IPS DF 4.7 (cell line): ENCODE measurements around the gene PATZ1.
"Not testable (repeated sequence)": the region's sequence is repeated elsewhere in the genome, so short reads cannot be mapped to it uniquely, and the experiment has no call there.

Experiments used
- DNase-seq: peaks from one replicate; pipeline ENCODE4 v3.0.0-alpha.2; 2013; ENCODE audit warnings: low spot score; ENCODE audit errors: extremely low read depth

Gene PATZ1, protein sequence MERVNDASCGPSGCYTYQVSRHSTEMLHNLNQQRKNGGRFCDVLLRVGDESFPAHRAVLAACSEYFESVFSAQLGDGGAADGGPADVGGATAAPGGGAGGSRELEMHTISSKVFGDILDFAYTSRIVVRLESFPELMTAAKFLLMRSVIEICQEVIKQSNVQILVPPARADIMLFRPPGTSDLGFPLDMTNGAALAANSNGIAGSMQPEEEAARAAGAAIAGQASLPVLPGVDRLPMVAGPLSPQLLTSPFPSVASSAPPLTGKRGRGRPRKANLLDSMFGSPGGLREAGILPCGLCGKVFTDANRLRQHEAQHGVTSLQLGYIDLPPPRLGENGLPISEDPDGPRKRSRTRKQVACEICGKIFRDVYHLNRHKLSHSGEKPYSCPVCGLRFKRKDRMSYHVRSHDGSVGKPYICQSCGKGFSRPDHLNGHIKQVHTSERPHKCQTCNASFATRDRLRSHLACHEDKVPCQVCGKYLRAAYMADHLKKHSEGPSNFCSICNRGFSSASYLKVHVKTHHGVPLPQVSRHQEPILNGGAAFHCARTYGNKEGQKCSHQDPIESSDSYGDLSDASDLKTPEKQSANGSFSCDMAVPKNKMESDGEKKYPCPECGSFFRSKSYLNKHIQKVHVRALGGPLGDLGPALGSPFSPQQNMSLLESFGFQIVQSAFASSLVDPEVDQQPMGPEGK

GRCh38 chr22:31346255-31346732 lies at the start of gene PATZ1:
PATZ1 (minus strand) TSS chr22:31346346; CDS start chr22:31345602, 744 bp downstream.
- no peak for DNase-seq

GRCh38 chr22:31394326-31394725 lies 48.2 kb upstream of the PATZ1 start:
- DNase-seq: no peak

DNA sequence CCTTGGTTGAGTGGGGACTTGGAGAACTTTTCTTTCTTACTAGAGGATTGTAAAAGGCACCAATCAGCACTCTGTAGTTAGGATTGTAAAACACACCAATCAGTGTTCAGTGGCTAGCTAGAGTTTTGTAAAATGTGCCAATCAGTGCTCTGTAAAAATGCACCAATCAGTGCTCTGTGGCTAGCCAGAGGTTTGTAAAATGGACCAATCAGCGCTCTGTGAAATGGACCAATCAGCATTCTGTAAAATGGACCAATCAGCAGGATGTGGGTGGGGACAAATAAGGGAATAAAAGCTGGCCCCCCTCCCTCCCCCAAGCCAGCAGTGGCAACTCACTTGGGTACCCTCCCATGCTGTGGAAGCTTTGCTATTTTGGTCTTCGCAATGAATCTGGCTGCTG lies 47.7 kb upstream of the PATZ1 start:
- DNase-seq: no peak

DNA sequence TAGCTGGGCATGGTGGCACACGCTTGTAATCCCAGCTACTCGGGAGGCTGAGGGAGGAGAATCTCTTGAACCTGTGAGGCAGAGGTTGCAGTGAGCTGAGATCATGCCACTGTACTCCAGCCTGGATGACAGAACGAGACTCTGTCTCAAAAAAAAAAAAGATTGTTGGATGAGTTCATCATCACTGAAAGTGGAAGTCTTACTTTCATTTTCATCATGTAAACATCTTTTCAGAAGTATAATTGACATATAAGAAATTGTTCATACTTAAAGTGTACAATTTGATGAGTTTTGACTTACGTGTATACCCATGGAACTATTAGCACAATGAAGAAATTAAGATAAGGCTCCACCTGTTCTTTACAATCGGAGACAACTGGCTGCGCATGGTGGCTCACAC lies 32.5 kb upstream of the PATZ1 start:
- DNase-seq: not testable (repeated sequence)

- no peak for DNase-seq
Measured at GRCh38 chr22:31378123-31378522, 32.0 kb upstream of the PATZ1 start.

DNA sequence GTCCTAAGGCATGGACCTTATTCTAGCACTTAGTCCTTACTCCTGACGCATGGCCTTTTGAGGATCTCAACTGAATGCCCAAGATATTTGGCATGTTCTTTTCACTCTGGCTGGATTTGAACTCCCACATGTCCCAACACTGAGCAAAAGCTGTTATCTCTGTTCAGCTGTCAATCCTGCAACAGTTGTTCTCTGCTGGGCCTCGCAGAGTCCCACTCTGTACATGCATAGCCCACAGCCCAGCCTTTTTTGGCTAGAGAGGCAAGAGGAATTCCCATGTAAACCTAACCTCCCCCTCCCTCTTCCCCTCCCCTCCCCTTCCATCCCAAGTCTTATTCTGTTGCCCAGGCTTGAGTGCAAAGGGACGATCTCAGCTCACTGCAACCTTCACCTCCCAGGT lies 31.5 kb upstream of the PATZ1 start:
- no peak for DNase-seq

DNA sequence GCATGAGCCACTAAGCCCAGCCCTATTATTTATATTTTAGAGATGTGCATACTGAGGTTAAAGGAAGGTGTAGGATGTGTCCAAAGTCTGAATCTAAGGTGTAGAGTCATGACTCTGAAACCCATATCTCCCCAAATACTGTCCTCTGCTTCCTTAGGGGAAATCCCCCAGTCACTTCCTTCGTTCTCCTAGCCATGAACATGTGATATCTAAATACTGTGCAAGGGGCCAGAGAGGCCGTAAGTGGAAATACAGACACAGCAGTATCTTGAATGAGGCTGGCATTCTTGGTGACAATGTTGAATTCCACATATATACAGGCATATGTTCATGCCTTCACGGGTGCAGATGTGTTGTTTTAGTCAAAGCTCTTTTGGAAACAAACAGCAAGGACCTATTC lies 21.3 kb upstream of the PATZ1 start:
- DNase-seq: no peak

GRCh38 chr22:31363885-31364465 lies 17.8 kb upstream of the PATZ1 start:
- DNase-seq: no peak

DNA sequence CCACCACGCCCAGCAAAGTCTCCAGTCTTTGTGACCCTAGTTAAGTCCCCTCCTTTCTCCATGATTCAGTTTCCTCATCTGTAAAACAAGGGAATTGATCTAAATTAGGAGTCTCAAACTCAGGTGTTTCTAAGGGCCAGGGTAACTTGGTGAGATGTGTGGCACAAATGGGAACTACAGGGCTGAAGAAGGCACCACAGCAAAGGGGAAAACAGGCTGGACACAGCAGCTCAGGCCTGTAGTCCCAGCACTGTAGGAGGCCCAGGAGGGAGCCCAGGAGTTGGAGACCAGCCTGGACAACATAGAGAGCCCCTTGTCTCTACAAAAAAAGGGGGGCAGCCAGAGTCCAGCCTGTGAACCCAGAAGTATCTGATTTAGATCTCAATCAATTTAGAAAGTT lies 15.6 kb upstream of the PATZ1 start:
- DNase-seq: no peak

GRCh38 chr22:31360029-31360428 lies 13.9 kb upstream of the PATZ1 start:
- no peak for DNase-seq

DNA sequence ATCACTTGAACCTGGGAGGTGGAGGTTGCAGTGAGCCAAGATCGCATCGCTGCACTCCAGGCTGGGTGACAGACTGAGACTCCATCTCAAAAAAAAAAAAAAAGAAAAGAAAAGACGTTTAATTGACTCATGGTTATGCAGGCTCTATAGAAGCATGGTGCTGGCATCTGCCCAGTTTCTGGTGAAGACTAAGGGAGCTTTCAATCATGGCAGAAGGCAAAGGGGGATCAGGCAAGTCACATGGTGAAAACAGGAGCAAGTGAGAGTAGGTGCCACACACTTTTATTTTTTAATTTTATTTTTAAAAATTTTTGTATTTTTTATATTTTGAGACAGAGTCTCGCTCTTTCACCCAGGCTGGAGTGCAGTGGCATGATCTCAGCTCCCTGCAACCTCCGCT lies 8.4 kb upstream of the PATZ1 start:
- no peak for DNase-seq

DNA sequence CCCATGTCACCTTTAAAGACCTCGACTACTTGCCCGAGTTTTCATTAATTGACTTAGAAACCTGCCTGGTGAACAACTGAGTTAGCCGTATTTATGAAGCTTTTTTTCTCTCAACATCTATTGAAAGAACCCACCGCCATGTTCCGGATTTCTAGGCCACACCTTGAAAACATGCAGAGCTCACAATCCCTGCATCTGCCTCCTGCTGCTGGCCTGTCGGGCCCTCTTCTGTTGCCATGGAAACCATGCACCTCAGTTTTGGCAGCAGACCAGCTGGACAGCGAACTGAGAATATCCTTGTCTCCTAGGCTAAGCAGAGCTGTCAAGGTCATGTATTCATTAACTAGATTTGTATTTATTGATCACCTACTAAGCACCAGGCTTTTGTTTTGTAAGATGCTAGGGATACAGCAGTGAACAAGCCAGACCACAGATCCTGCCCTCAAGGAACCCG lies 4.3 kb upstream of the PATZ1 start:
- DNase-seq: no peak

DNA sequence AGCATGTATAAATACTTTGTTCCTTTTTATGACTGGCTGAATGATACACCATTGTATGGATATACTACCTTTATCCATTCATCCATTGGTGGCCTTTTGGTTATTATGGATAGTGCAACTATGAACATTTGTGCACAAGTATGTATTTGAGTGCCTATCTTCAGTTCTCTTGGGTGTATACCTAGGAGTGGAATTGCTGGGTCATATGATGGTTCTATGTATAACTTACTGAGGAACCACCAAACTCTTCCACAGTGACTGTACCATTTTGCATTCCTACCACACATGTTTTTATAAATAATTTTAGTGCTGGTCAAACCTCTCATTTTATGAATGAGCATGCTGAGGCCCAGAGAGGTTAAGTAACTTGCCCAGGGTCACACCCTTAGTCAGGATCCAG lies 3.8 kb upstream of the PATZ1 start:
- no peak for DNase-seq

DNA sequence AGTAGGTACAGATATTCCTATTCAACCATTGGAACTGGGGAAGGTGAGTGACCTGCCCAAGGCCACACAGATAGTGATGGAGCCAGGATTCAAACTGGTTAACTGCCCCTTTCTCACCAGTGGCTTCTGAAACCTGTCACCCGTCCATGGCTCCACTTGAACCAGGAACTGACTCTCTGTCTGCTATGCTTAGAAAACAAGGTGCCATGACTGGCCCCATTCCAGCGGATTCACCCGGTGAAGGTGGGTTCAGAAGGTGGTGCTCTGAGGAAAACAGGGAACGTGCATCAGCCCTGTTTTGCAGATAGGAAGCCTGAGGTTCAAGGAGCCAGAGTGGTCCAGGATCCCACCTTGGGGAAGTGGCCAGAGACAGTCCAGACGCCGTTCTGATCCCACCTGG lies 2.6 kb upstream of the PATZ1 start:
- no peak for DNase-seq

- not testable (repeated sequence) for DNase-seq
Measured at GRCh38 chr22:31348009-31348337, 1.8 kb upstream of the PATZ1 start.

DNA sequence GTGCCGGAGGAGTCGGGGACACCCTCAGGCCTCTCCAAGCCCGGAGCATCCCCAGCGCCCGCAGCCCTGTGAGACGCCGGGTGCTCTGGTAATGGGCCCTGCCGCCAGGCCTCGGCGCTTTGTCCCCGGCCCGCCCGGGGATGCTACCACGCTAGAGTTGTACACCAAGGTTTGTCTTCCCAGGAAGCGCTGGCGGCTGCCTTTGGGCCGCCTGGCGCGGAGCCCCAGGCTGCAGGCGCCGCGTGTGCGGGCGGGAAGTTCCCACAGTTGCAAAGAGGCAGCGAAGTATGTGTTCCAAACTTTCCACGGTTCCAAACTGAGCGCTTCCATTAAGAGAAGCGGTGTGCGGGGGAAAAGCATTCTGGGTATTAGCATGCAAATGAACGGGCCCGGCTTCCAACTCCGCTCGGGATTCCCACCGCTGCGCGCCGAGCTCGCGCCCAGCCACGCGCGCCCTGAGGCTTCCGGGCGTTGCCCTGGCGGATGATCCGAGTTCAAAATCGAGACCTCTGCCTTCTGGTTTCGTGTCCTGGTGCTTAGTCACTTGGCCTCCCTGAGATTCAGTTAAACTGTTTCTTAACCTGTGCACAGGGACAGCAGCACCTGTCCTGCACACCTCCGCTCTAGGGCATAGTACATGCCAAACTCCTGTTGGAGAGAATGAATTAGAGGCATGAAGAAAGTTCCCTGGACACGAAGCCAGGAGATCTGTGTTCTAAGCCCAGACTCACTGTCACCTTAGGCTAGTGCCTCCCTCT lies 1.3 kb upstream of the PATZ1 start:
- DNase-seq: no peak

- DNase-seq: no peak
Measured at GRCh38 chr22:31346733-31347250, 646 bp upstream of the PATZ1 start.

- DNase-seq: no peak
Measured at GRCh38 chr22:31345331-31346254, 553 bp downstream of the PATZ1 start.

DNA sequence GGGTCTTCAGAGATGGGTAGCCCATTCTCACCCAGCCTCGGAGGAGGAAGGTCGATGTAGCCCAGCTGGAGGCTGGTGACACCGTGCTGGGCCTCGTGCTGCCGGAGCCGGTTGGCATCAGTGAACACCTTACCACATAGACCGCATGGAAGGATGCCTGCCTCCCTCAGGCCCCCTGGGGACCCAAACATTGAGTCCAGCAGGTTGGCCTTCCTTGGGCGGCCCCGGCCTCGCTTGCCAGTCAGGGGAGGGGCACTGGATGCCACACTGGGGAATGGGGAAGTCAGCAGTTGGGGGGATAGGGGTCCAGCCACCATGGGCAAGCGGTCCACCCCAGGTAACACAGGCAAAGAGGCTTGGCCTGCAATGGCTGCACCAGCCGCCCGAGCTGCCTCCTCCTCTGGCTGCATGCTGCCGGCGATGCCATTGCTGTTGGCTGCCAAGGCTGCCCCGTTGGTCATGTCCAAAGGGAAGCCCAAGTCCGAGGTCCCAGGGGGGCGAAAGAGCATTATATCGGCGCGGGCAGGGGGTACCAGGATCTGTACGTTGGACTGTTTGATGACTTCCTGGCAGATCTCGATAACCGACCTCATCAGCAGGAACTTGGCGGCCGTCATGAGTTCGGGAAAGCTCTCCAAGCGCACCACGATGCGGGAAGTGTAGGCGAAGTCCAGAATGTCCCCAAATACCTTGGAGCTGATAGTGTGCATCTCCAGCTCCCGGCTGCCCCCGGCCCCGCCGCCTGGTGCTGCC lies 1.4 kb downstream of the PATZ1 start:
- no peak for DNase-seq

DNA sequence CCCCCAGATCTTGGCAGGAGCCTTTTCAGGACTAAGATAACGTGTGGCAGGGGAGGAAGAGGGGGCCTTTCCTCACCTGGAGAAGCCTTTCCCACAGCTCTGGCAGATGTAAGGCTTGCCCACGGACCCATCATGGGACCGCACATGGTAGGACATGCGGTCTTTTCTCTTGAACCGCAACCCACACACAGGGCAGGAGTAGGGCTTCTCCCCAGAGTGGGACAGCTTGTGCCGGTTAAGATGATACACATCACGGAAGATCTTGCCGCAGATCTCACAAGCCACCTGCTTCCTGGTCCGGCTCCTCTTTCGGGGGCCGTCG lies 1.9 kb downstream of the PATZ1 start:
- no peak for DNase-seq
